GM21423 (cell line): ENCODE data around the gene C16orf89.

ENCODE experiments used
- ATAC-seq: cut with Tn5 transposase; IDR thresholded peaks from one replicate; pipeline ENCODE4 v1.9.1; 2021; ENCODE audit warnings: mild to moderate bottlenecking, moderate library complexity; ENCODE audit not compliant: unreplicated experiment

Gene C16orf89

GRCh38 chr16:5031601-5032000 lies 34.2 kb downstream of the C16orf89 start:
- ATAC-seq, result no peak

DNA sequence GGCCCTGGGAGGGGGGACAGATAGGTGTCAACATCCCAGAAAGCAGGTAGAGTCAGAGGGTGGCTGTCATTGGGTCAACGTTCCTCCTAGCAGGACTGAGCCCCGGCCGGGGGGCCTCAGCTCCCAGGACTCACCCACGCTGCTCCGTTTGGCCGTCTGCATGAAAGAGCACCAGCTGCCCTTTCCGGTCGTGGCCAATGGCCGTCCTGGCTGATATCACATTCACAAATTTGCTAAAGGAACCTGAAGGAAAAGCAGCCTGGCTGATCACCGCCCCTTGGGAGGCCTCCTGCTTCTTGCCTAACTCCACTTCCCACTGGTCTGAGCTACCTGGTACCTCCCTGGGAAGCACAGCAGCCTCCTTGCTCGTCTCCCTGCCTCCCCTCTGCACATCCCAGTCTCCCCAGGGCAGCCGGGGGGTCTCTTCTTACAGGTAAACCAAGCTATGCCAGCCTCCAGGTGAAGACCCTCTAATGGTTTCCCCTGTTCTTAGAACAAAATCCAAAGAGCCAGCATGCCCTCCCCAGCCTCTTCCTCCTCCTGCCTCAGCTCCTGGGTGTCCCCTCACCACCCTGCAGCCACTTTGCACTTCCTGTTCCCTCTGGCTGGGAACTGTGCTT lies 35.4 kb downstream of the C16orf89 start:
- ATAC-seq, result no peak

DNA sequence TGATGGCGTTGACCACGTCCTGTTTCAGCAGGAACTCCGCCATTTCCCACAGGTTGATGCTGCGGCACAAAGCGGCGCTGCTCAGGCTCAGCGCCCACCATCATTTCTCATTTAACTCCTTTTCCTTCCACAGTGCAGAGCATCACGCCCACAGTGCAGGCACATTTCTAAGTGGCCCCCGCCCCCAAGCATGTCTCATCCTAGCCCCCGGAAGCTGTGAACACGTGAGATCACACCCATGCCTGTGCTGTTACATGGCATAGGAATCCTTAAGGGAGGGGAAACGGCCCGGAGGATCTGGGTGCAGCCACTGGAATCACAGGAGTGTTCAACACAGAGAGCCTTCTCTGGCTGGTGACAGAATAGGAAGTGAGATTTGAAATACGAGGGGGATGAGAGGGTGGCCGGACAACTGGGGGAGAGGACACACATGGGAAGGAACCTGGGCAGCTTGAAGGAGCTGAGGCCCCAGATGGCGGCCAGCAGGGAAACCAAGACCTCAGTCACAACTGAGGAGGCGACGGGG lies 36.7 kb downstream of the C16orf89 start:
- ATAC-seq, result no peak

DNA sequence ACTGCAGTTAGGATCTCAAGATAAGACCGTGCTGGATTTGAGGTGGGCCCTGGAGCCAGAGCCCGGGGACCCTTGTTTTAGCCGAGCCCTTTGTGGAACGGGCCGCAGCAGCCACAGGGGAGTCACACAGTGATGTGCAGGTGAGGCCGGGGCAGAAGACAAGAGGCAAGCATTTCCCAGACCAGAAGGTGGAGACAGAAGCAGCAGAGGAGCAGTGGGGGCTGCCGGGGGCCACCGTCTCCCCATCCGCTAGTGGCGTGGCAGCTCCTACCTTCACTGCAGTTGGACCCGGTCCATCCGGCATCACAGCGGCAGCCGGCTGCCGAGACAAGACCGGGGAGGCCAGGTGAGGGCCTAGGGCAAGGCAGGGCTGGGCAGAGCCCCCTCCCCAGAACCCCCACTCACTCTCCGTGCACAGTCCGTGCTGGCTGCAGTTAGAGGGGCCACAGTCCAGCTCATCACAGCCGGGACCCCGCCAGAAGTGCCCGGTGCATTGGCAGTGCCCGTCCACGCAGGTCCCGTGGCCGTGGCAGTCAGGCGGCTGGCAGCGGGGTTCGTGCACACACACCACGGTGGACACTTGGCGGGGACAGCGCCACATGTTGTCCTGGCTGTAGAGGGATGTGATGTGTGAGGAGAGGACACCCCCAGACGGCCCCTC lies 38.1 kb downstream of the C16orf89 start:
- ATAC-seq, result no peak

DNA sequence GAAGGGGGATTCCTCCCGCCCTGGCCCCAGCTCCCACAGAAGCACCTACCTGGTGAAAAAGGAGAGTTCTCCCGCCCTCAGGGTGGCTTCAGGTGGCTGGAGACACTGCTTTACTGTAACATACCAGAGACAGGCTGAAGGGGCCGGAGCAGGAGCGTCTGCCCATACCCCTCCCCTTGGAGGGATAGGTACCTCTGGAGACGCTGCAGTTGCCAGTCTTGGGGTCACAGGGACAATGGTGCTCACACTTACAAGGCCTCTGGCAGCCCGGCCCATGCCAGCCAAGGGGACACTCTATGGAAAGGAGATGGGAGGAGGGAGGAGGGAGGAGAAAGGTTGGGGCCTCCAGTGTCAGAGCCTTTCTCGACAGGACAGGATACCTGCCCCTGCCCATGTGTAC lies 38.7 kb downstream of the C16orf89 start:
- no peak for ATAC-seq

GRCh38 chr16:5026664-5027063 lies 39.1 kb downstream of the C16orf89 start:
- ATAC-seq, result no peak

GRCh38 chr16:5025171-5025632 lies 40.6 kb downstream of the C16orf89 start:
- ATAC-seq, result no peak

- no peak for ATAC-seq
Observed at GRCh38 chr16:5024632-5025031, 41.1 kb downstream of the C16orf89 start.

GRCh38 chr16:5022521-5022920 lies 43.2 kb downstream of the C16orf89 start:
- no peak for ATAC-seq

- ATAC-seq, result no peak
Observed at GRCh38 chr16:5020551-5020950, 45.2 kb downstream of the C16orf89 start.

GRCh38 chr16:5019775-5020174 lies 46.0 kb downstream of the C16orf89 start:
- ATAC-seq, result no peak

- no peak for ATAC-seq
Observed at GRCh38 chr16:5018793-5019192, 47.0 kb downstream of the C16orf89 start.

DNA sequence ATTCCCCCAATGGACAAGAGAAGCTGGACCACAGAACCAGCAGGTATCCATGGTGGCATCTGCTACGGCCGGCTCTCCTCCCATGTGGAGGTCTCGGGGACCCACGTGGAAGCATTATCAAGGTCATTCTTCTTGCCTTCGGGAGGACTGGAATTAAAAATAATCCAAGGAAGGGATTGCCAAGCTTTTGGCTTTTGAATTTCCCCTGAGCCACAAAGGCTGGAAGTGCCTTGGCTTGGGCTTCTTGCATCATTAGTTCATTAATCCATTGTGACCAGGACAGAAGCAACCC lies 48.1 kb downstream of the C16orf89 start:
- ATAC-seq, result no peak

- ATAC-seq, result no peak
Observed at GRCh38 chr16:5016967-5017677, 48.6 kb downstream of the C16orf89 start.

DNA sequence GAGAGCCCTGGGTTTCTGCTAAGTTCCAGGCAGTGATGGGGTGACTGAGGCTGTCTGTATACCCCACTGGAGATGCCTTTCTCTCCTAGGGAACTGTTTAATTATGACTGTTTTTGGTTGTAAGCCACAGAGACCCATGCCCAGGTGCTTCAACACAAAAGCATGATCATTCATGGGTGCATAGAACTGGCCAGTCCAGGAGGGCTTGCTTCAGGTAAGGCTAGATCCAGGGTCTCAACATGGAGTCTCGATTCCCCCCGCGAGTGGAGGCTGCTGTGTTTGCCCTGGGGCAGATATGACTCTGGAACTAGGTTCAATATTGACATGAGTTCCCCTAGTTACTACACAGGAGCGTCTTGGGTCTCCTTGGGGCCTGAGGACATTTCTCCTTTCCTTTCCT lies 49.9 kb downstream of the C16orf89 start:
- ATAC-seq, result no peak

DNA sequence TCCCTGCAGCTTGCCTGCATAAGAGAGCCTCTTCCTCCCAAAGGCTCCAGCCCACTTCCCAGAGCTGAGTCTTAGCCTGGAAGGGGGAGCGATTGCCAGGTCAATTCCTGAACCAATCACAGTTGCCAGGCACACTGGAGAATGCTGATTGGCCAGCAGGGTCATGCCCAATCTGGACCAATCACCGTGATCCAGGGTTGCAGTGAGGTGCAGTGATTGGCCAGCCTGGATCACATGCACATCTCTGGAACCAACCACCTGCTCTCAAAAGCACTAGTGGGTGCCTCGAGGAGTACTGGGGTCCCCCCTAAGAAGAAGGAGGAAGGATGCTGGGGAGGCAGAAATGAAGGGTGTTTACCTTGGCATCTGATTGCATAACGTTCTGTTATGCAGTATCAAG lies 50.4 kb downstream of the C16orf89 start:
- ATAC-seq, result no peak

GRCh38 chr16:5012887-5013286 lies 52.9 kb downstream of the C16orf89 start:
- no peak for ATAC-seq

DNA sequence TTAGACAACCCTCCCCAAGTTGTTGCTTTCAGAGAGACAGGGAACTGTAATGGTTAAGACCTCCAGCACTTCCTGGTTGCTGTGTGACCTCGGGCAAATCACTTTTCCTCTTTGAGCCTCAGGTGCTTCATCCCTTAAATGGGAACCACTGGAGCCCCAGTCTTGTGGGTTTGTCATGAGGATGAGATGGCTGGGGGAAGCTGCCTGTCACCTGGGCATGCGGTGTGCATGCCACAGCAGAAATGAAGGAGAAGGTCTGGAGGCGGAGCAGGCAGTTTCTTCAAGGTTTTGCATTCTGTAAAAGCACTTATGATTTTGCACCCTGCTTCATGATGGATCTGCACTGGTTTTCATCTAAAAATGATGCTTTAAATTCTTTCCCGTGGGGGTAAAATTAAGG lies 54.1 kb downstream of the C16orf89 start:
- ATAC-seq, result no peak

DNA sequence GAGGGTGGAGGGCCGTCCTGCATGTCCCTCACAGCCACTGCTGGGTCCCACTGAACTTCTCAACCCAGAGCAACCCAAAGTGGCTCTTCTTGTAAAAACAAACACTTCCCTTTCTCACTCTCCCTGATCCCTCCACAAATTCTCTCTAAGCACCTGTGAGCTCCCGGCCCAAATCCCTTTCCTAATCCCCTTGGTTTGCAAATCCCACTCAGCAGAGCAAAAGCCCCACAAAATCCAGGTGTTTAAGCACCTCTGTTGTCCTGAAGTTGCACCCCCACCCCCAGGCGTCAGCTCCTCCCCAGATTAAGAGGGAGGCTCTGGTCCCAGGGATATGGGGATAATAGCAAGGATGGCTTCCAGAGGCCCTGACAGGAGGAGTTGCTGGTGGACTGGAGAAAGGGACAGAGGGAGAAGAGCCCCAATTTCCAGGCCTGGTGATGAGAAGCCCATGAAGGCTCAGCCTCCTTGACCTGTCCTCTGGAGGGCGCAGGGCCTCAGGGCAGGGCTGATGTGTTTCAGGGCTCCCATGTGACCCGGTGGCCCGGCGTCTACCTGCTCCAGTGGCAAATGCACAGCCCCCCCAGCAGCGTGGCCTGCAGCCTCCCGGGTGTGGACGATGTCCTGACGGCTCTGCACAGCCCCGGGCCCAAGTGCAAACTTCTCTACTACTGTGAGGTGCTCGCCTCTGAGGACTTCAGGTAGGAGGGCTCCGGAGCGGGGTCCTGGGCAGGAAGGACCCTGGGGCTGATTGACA lies 55.0 kb downstream of the C16orf89 start:
- ATAC-seq, result no peak

GRCh38 chr16:5008311-5008731 lies 57.4 kb downstream of the C16orf89 start:
- no peak for ATAC-seq

DNA sequence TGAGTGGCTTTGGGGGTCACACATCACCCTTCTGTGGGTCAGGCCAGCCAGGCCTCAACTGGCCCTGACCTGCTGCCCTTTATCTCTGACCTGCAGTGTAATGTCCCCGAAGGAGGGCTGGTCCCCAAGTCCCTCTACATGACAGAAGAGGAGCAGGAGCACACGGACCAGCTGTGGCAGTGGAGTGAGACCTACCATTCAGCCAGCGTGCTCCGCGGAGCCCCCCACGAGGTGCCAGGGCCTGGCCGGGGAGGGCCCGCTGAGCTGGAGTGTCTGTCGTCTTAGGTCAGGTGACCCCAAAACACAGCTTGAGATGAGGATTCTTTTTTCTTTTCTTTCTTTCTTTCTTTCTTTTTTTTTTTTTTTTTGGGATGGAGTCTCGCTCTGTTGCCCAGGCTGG lies 58.5 kb downstream of the C16orf89 start:
- ATAC-seq, result no peak
